ENCODE data around the gene COL16A1.
A peak's percentile ranks its signal among the peaks of the same experiment; 100 is the strongest.

DNA sequence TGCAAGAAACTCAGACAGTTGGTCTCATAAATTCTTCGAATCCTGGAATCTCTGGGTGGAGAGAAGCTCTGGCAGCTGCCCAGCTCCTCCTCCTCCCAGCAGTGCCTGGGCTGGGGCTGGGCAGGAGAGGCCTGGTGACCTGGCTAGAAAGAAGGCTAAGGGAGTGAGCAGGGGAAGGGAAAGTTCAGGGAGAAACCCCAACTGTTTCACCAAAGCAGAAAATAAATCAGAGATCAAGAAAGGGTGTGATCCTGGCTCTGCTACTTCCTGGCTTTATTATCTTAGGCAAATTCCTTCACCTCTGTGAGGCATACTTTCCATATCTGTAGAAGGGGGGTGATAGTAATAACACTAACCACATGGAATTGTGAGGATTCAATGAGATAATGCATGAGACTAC lies 8.8 kb upstream of the COL16A1 start:
- TF ChIP-seq NFIC (IDR thresholded peaks at IDR 0.05; ENCODE audit: borderline replicate concordance) (peak; percentile 61), EP300 (IDR thresholded peaks at IDR 0.05; ENCODE audit: borderline replicate concordance in 1 of 2, low read depth in 1 of 2, low read length in 1 of 2) (no peak), CTCF (IDR thresholded peaks at IDR 0.05) (no peak)

All from SK-N-SH (cell line).